Islet of Langerhans (tissue), 1 donor: ENCODE results near the gene ABCC5.
A peak's percentile ranks its signal among the peaks of the same experiment; 100 is the strongest.

Source experiments
- FAIRE-seq: peaks from one replicate; lab custom pipeline; 2011; peaks lifted over from hg19 to GRCh38; lab: Jason Lieb, UNC

Gene ABCC5

GRCh38 chr3:183975981-183976662 is 41.6 kb downstream of the ABCC5 start:
- FAIRE-seq: no peak

GRCh38 chr3:183968666-183969245 is 48.9 kb downstream of the ABCC5 start:
- FAIRE-seq: no peak

- peak; percentile 100 for FAIRE-seq
Measured at GRCh38 chr3:183967693-183968092, 50.0 kb downstream of the ABCC5 start.

GRCh38 chr3:183966361-183966791 is 51.3 kb downstream of the ABCC5 start:
- no peak for FAIRE-seq

- FAIRE-seq: no peak
Measured at GRCh38 chr3:183962807-183963206, 54.9 kb downstream of the ABCC5 start.

- FAIRE-seq: no peak
Measured at GRCh38 chr3:183959214-183959613, 58.5 kb downstream of the ABCC5 start.

- no peak for FAIRE-seq
Measured at GRCh38 chr3:183958775-183959174, 58.9 kb downstream of the ABCC5 start.

- no peak for FAIRE-seq
Measured at GRCh38 chr3:183958226-183958625, 59.5 kb downstream of the ABCC5 start.

- no peak for FAIRE-seq
Measured at GRCh38 chr3:183954875-183955274, 62.8 kb downstream of the ABCC5 start.

GRCh38 chr3:183953471-183954070 is 64.1 kb downstream of the ABCC5 start:
- no peak for FAIRE-seq

- FAIRE-seq: no peak
Measured at GRCh38 chr3:183951459-183951858, 66.2 kb downstream of the ABCC5 start.

GRCh38 chr3:183949690-183950089 is 68.0 kb downstream of the ABCC5 start:
- no peak for FAIRE-seq

- FAIRE-seq: no peak
Measured at GRCh38 chr3:183946037-183946436, 71.6 kb downstream of the ABCC5 start.

GRCh38 chr3:183944775-183945174 is 72.9 kb downstream of the ABCC5 start:
- FAIRE-seq: no peak

GRCh38 chr3:183943739-183944138 is 73.9 kb downstream of the ABCC5 start:
- FAIRE-seq: no peak

GRCh38 chr3:183941216-183941615 is 76.5 kb downstream of the ABCC5 start:
- FAIRE-seq: no peak

- FAIRE-seq: no peak
Measured at GRCh38 chr3:183937601-183938286, 79.9 kb downstream of the ABCC5 start.

GRCh38 chr3:183933160-183933559 is 84.5 kb downstream of the ABCC5 start:
- no peak for FAIRE-seq

GRCh38 chr3:183931881-183932280 is 85.8 kb downstream of the ABCC5 start:
- no peak for FAIRE-seq

GRCh38 chr3:183930086-183930485 is 87.6 kb downstream of the ABCC5 start:
- no peak for FAIRE-seq

GRCh38 chr3:183927059-183927458 is 90.6 kb downstream of the ABCC5 start:
- FAIRE-seq: no peak

- FAIRE-seq: no peak
Measured at GRCh38 chr3:183924956-183925355, 92.7 kb downstream of the ABCC5 start.

- FAIRE-seq: no peak
Measured at GRCh38 chr3:183924543-183924942, 93.1 kb downstream of the ABCC5 start.
